NCI-H526 (cell line): Measurements from ENCODE around the gene TMEM272.

Experiments used
- DNase-seq, 2 experiments: peaks; one replicate each; lab custom pipeline; 2025; lab: John Stamatoyannopoulos, UW

TMEM272 gene, protein sequence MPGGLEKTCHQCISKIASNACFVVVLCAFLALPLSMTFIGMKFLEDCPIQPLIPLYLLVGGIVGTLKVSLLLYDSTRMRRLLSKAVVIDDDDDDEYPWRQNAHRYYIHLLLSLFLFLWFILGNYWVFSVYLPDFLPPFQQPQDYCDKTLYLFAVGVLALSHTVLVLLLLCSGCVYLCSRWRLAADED

DNA sequence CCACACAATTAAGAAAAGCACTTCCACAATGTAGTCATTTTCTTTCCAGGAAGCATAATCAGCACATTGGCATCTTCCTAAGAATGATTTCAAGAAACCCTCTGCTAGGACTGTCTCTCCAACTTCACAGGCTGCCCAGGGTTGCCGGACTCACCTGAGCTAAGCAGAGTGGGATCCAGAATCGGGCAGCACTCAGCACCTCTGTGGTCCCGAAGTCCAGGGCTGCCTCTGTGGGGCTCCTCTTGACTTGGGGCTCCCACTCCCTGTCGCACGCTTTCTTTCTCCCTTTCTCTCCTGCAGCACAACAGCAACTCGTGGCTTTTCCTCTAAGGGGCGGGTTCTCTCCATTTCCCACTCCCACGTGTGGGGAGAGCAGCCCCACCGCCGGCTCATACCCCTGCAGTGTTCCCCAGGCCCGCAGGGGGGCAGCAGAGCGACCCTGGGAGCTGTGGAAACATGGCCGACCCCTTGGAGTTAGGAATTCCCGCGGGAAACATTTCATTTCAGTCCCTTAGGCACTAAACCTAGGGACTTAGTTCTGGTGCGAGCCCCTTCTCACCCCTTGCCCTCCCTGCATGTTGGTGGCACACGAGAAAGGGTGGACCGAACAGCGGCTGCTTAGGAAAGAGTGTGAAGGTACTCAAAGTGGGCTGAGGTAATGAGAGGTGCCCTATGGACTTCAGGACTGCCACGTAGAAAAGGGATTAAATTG is at the start of gene TMEM272:
TMEM272 (minus strand) TSS at position 316 of the 712 bp plus-strand sequence. CDS start 6,647 bp downstream, outside the sequence.
- peak; percentile 76 to 89 for DNase-seq

DNA sequence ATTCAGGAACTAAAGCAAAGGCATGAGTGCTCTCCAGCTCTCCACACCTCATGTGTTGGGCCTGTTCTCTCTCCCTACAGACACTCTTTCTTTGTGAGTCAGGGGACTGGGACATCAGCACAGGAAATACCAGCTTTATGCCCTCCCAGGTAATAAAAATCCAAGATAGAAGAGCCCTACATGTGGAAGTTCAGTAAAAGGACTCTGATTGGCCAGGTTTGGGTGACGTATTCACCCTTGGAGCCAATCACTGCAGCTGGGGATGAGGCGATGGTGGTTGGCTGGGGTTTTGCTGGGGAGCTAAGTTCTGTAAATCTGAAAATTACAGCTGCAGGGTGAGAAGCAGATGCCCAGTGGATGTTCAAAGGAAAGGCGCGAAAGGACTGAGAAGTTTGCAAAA is 49.3 kb upstream of the TMEM272 start:
- DNase-seq = no peak

DNA sequence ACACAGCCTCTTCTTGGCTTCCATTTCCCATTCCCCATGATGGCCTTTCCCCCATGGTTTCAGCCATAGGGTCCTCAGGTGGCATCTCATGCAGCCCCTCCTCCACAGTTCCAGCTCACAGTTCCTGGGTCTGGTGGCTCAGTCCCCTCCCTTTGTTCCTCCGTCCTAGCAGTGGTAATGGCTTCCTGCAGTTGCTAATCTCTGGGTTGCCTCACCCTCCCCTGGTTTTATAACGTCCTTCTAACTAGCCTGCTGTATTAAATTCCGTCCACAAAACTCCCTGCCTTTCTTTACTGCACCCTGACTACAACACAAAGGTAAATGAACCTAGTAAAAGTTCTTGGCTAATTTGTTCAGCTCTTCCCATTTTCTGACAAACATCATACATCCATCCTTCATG is 47.7 kb upstream of the TMEM272 start:
- DNase-seq = no peak

DNA sequence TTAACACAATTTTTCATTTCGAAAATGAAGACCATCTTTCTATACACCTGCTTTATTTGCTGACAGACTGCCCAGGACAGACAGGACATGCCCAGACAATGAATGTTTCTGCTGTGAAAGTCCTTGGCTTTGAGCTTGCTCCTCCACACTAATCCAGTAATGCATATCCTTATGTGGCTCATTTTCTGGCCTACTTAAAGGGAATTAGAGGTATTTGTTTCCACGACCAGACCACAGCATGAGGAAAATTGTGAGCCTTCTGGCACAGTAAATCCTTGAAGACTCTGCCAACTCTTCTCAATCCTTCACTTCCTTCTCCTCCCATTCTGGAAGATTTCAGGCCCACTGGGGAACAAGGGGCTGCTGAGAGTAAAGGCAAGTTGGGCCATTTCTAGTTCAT is 42.5 kb upstream of the TMEM272 start:
- no peak for DNase-seq

DNA sequence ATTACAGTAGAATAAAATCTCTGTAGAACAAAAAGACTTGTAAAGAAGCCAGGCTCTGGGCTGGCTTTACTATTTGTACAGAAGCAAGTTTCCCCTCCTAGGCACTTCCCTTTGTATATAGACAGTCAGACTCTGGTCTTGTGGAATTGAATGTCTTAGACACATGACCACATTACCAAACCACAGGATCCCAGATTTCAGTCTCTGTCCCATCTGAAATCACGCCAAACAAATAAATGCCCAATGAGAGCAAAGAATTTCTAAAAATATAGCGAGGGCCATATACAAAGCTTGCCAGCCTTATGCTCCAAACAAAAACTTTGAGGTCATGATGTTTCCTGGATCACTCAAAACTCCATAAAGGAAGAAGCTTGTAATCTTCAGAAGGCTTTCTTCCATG is 40.7 kb upstream of the TMEM272 start:
- DNase-seq = no peak

DNA sequence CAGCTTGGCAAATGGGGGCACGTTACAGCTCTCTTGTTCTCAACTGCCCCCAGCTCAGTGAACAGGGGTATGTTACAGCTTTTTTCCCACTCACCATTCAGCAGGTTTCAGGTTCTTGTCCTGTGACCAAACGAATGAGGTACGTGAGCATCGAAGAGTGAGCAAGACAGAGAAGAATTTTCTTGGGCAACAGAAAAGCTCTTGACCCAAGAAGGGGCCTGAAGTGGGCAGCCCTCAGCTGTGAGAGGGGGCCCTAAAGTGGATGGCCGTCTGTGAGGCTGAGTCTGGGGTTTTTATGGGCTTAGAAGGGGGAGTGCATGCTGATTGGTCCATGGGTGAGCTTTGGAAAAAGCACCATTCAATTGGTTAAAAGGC is 38.2 kb upstream of the TMEM272 start:
- no peak for DNase-seq

DNA sequence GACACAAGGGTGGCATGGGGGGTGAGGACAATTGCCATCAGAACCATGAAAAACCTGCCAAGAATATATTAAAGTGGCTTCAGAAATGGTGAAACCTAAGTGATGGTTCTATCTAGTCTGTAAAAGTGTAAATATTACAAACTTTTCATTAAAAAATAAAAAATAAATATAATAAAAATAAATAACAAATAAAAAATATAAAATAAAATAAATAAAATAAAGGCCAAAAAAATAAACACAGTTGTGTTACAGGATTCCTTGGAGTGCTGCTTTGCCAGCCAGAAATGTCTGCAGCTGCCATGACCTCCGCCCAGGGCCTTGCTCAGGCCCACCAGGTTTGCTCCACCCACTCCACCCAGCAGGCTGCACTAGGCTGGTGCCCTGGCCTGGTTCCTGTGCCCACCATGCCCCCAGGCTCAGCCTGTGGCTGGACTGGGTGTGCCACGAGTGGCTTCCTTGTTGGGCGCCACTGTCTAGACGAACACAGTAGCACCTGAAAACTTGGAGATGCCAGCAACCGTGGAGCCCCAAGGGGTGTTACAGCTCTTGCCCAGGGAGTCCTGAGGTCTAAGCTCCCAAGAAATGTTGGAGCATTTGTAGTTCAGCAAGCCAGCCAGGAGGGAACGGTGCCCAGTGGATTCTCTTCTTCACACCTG is 37.7 kb upstream of the TMEM272 start:
- no peak for DNase-seq

DNA sequence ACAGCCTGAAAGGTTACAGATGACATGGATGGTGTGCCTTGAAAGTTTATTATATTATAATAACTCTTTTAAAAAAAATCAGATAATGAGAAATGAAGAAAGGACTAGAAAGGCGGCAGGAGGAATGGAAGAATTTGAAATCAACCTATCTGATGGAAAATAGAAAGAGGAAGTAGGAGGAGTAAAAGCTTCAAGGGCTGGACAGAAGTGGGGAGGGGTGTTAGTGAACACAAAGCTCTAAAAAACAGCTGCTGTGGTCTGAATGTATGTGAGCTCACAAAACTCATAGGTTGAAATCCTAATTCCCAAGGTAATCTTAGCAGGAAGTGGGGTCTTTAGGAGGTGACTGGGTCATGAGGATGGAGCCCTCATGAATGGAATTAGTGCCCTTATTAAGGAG is 36.3 kb upstream of the TMEM272 start:
- DNase-seq = no peak

DNA sequence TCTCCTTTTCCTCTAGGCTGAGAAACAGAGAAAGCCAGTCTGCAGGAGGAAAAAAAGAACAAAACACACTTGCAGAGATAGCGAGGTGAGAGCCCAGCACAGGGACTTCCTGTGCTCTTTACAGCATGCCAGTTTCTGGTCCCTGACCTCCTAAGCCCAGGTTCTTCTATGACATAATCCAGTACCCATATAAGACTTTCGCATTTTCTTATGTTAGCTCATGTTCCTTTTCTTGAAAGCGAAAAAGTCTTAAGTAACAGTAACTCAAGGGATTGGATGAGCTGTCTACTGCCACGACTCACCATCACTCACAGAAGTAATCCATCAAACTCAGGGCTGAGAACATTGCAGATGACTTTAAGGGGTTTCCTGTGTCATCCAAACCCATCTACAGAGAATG is 34.2 kb upstream of the TMEM272 start:
- no peak for DNase-seq

DNA sequence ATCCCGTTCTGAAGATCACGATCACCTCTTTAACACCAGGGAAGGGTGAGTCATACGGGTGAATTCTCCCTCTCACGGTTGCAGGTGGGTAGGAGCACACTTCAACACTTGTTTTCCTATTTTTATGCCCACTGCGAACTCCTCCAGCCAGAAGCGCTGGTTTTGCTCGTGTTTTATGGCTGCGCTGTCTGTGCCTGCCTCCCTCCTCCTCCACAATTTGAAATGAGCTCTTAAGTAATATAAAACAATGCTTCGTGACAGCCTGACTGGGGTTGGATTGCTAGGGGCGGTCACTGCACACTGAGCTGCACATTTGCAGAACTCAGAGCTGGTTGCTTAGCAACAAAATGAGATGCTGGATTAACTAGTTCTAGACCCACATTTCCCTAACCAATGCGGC is 29.7 kb upstream of the TMEM272 start:
- peak; percentile 88 to 93 for DNase-seq

DNA sequence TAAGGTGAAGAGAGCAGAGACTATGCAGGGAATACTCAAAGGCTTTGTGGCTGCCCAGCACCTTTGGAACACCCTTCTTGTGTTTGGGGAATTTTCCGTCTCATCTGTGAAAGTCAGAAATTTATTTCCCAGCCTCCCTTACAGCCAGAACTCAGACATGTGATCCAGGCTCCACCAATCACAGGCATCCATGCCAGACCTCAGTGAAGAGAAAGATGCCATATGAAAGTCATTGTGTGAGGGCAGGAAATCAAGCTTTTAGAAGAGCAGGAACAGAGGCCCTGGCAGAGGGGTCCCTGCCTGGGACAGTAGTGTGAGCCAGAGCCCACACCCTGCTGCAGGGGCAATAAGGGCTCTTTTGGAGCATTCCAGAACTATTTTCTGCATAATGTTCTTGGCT is 28.9 kb upstream of the TMEM272 start:
- DNase-seq = no peak

DNA sequence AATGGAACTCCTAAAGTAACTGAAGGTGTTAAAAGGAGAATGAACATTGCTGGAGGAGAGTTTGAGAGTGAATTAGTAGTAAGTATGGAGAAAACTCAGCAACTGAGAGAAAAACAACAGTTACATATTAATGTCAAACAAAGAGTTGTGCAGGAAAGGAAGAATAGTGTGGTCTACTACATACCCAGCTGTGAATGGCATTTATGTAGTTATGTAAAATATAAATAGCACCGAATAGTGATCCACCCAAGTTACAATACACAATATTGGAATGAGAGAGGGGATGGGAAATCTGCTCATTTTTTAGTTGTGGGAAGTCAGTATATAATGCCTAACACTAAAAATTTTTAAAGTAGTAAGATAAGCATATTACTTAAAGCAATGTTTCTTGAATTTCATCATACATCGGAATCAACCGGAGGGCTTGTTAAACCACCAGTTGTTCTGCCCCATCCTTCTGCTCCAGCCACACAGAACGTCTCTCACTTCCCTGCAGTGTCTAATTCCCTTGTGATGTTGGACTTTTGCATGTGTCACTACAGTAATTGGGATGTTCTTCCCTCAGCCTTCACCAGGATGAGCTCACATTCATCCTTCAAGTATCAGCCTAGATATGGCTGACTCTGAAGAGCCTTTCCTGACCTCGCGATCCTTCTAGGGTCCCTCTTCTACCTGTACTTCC is 28.3 kb upstream of the TMEM272 start:
- DNase-seq = no peak

DNA sequence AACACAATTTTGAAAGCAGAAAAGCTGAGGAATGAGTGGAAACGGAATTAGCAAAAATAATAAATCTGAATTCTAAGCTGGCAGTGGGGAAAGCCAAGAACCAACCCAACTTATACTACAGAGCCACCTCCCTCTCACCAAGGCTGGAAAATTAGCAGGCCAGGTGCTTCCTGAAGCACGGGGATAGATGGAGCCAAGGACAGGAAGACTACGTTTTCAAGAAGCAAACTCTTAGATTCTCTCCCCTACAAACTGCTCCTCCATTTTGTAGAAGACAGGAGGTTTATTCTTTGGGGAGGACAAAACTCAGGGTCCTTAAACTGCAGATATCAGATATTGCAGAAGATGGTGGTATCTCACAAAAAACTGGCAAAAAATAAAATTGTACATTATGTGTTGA is 25.6 kb upstream of the TMEM272 start:
- no peak for DNase-seq

DNA sequence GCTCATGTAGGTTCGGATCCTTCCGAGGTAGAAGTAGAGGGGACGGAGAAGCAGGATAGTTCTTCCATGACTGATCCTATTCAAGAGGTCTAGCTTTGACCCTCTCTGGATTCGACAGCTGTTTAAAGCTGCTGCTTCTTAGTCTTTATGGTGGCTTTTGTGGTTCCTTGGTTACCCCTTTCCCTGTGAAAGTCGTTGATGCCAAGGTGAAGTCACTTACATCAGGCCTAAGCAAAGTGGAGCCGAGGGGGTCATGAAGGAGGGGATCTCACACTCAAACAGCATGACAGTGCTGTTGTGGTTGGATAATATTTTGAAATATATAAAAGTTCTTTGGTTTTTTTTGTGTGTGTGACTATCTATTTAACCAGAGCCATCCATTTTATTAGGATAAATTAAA is 24.9 kb upstream of the TMEM272 start:
- DNase-seq = no peak

DNA sequence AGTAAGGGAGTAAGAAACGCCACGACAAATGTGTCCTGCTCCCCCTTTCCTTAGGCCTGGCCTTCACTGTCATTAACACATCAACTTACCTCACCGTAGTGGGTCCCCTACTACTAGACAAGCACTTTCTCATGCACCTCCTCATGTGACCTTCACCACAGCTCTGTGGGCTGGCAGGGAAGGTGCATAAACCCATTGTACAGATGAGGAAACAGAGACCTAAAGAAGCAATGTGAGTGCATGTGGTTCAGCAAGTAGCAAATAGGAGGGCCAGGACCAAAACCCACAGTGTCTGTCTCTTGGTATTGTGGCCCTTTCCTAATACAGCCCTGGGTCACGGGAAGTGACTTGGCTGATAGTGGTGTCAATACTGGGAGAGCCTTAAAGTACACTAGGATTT is 22.1 kb upstream of the TMEM272 start:
- no peak for DNase-seq

DNA sequence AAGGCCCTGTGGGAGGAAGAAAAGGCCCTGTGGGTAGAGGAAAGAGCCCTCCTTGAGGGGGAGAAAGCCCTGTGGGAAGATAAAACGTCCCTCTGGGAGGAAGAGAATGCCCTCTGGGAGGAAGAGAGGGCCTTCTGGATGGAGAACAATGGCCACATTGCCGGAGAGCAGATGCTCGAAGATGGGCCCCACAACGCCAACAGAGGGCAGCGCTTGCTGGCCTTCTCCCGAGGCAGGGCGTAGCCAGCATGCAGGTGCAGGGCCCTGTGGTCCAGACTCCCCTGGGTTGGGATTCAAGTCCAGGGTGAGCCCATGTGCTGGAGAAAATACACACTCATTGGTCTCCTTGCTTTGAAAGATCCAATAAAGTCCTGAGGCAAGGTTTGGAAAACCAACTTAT is 20.9 kb upstream of the TMEM272 start:
- peak in 1 of 2 experiments; percentile 34 for DNase-seq

DNA sequence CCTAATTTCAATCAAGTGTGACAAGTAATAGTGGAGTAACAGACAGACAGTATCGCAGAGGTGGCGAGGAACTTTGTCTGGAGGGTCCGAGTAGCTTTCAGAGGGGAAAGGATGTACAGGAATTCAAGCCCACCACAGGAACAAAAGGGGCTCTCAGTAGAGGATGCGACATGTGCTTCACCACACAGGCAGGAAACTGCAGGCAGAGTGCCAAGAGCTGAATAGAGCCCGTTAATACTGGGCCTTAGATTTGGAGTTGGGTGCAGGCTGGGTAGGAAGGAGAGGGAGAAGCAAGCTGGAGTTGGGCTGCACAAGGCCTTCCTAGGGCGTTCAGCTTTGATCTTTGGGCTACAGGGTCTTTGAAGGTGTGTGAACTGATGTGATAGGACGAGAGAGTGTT is 18.0 kb upstream of the TMEM272 start:
- no peak for DNase-seq

DNA sequence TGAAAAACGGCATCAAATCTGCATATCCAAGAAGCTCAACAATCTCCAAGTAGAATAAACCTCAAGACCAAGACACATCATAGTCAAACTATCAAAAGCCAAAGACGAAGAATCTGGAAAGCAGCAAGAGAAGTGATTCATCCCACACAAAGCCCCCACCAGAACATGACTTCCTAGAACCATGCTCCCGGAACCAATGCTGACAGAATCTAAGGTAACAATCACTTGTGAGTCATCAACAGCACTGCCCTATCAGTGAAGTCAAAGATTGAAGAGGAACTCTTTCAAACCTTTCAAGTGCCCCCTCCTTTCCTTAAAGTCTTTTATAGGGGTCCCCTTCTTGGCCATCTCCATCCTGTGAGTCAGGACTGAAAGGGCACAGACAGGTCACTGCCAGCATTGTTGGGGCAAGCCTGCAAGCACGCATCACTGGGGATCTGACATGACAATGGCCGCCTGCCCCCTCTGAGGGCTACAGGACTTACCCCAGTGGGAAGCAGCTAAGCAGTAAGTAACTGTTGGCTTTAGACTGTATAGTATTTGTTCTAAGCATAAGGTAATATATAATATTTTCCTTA is 16.8 kb upstream of the TMEM272 start, which contains the start of gene CCDC70:
CCDC70 (plus strand) TSS at position 247 of the 578 bp plus-strand sequence. CDS start 3,443 bp downstream, outside the sequence.
- no peak for DNase-seq

DNA sequence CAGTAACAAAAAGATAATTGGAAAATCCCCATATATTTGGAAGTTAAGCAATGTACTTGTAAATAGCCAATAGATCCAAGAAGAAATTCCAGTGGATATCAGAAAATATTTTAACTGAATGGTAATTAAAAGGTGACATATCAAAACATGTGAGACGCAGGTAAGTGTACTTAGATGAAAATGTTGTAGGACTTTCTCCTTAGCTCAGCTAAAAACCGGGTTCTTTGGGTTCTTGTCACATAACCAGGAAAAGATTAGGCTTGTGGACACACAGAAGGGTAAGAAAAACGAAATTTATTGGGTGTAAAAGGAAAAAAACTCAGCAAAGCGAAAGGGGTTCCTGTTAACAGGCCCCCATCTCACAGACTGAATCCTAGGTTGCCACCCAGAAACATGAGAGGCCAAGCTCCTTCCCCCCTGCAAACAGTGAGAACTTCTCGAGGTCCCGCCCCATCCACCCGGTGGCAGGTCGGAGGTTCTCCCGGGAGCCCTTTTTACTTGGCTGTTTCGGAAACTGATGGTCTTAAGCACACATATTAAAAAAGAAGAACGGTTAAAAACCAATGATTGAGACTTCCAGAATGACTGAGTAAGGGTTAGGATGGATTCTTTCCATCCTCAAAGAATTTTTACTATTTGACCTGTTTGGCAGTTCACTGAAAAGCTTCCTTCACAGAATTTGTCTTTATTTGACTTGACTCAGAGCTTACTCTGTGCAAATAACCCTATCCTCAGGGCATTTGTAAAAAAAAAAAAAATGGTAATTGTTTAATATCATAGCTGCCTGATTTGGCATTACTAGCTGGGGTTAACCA is 13.7 kb upstream of the TMEM272 start:
- no peak for DNase-seq

DNA sequence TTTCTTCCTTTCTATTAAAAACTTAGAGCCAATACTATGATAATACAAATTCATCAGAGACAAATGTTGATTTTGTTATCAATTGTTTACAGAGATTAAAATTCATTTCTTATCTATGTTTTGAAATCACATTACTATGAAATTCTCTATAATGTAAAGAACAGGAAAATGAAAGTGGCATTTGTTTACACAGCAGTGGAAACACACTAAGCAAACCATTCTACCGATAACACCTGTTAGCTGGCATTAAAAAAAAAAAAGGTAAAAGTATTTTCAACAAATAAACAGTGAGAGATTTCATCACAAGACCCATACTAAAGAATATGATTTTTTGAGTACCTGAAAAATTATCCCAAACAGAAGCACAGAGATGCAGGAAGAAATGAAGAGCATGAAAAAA is 12.0 kb upstream of the TMEM272 start:
- DNase-seq = no peak

DNA sequence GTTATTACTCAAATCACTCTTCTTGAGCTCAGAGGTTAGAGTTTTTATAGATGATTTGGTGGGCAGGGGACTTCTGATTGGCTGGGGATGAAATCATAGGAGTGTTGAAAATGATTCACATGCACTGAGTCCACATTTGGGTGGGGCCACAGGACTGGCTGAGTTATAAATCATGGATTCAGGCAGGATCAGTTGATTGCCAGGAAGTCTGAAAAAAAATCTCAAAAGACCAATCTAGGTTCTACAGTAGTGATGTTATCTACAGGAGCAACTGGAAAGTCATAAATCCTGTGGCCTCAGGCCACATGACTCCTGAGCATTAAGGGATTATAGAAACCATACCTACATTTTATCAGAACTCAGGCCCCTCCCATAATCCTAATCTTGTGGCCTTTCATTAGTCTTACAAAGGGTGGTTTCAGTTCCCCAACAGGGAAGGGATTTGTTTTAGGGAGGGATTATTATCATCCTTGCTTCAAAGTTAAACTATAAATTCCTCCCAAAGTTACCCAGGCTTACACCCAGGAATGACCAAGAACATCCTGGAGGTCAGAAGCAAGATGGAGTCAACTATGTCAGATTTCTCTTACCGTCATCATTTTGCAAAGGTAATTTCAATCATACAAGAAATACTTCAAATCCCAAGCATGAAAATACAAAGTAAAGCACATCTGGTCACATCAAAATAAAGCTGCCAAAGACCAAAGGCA is 11.2 kb upstream of the TMEM272 start:
- DNase-seq = no peak
